Stomach smooth muscle (tissue), 2 donors: ENCODE measurements around the gene TEAD1.

ENCODE experiments used
- H3K27ac ChIP-seq: one replicate; pipeline ENCODE4 v1.7.0; 2013; ENCODE audit warnings: mild to moderate bottlenecking, low read length, inconsistent platforms
- H3K27me3 ChIP-seq, 2 donors: one replicate each; pipeline ENCODE4 v1.7.0; 2013; ENCODE audit warnings: low read length in 2 of 2; ENCODE audit not compliant: insufficient read depth in 2 of 2, control insufficient read depth in 1 of 2
- H3K36me3 ChIP-seq, 2 donors: one replicate each; pipeline ENCODE4 v1.7.0; 2013; ENCODE audit warnings: low read length in 2 of 2; ENCODE audit not compliant: control insufficient read depth in 2 of 2, insufficient read depth in 2 of 2
- H3K4me1 ChIP-seq: one replicate; pipeline ENCODE4 v1.7.0; 2013; ENCODE audit warnings: low read length; ENCODE audit not compliant: control insufficient read depth, insufficient read depth
- H3K4me3 ChIP-seq, 2 donors: one replicate each; pipeline ENCODE4 v1.7.0; 2013; ENCODE audit warnings: low read length in 2 of 2
- H3K9ac ChIP-seq, 2 donors: one replicate each; pipeline ENCODE4 v1.7.0; 2013; ENCODE audit warnings: low read length in 2 of 2, mild to moderate bottlenecking in 1 of 2
- H3K9me3 ChIP-seq, 2 donors: one replicate each; pipeline ENCODE4 v1.7.0; 2013; ENCODE audit warnings: low read length in 2 of 2; ENCODE audit not compliant: control insufficient read depth in 2 of 2
- donor health status: healthy.
- donor health status: Pancreatic carcinoma.

Gene TEAD1

DNA sequence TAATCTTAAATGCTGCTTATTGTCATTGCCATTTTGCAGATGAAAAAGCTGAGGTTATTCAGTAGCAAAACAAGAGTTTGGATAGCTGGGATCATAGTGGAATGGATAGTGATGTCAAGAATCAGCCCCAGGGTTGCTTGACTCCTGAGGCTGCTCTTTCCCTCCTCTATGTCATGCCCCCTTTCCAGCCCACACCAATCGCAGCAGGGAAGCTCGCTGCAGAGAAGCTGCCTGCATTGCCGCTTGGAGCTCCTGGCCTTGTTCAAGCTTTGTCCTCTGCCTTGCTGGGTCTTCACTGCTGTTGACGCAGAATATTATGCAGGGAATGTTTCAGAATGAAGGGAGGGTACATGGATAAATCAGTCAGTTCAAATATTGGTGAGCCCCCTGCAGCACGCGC, 206.1 kb downstream of the TEAD1 start:
- peaks cover 23% of the 10 kb centered on the region for H3K4me1 ChIP-seq
- no peak overlapping the region for H3K4me3 ChIP-seq
- peaks cover 7 to 23% of the 10 kb centered on the region in 2 donors for H3K36me3 ChIP-seq
- H3K27me3 ChIP-seq = no peaks in the 10 kb centered on the region
- H3K27ac ChIP-seq = no peak overlapping the region
- no peaks in the 10 kb centered on the region for H3K9me3 ChIP-seq
- no peak overlapping the region for H3K9ac ChIP-seq

DNA sequence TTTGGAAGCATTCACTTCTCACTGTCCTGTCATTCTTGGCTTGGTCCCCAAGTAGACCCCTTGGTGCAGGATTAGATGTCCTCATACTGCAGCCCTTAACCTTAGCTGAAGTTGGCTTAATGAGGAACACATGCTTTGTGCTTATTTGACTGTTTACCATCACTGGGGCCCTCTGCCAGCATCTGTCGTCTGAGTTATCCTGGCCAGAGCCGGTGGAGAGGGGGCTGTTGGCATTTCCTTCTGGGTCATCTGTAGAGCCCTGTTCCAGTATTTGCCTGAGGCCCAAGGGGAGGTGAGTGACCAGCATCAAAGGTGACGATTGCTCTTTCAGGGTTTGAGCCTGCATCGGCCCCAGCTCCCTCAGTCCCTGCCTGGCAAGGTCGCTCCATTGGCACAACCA, 208.4 kb downstream of the TEAD1 start:
- H3K27me3 ChIP-seq = no peaks in the 10 kb centered on the region
- peak overlapping the region; percentile 55 for H3K27ac ChIP-seq
- H3K9ac ChIP-seq = no peak overlapping the region
- no peak overlapping the region for H3K4me3 ChIP-seq
- peaks cover 7 to 23% of the 10 kb centered on the region in 2 donors for H3K36me3 ChIP-seq
- peaks cover 17% of the 10 kb centered on the region for H3K4me1 ChIP-seq
- H3K9me3 ChIP-seq = no peaks in the 10 kb centered on the region

DNA sequence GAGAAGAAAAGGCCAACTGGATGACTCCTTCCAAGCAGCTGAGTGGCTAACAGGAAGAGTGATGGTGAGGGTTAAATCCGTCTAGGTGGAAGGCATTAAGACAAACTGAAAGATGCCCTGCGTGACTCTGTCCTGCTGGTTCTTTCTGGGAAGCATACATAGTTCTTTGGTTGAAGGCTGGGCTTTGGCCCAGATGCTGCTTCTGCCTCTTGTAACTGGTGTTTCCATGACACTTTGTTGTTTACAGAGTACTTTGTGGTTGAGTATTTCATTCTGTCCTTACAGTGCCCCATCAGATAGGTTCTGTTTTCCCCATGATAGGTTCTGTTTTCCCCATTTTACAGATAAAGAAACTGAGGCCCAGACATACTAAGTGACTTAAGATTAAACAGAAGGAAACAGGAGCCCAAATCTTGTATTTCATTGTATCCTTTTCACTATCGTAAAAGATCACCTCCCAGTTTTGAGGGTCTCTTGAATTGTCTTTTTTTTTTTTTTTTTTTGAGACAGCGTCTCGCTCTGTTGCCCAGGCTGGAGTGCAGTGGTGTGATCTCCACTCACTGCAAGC, 210.6 kb downstream of the TEAD1 start:
- Histone ChIP-seq H3K27ac (peak overlapping the region; percentile 53), H3K9ac (no peak overlapping the region), H3K4me1 (peaks cover 26% of the 10 kb centered on the region)

DNA sequence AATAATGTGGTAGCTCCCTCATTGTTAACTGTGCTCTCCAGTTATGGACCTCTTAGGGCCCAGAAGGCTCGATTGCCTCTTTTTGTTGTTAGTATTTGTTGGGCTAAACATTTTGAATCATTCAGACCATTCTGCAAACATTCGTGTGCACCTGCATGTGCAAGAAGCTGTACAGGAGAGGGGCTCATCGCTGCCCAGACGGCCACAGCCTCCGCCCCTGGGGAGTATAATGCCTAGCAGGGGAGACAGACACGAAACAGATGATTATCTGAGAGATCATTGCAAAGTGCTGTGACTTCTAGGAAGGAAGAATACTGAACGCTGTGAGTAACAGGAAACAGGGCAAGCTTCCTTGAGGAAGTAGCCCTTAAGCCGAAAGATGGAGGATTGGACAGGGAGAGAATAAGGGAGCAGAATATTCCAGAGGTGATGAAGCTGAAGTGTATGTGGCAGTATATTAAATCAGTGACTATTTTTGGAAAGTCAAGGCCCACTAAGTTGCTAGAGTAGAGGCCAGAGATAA, 211.6 kb downstream of the TEAD1 start:
- no peak overlapping the region for H3K9ac ChIP-seq
- H3K4me1 ChIP-seq = peaks cover 32% of the 10 kb centered on the region
- H3K27ac ChIP-seq = peak overlapping the region; percentile 53
- H3K4me3 ChIP-seq = no peak overlapping the region
- H3K9me3 ChIP-seq = no peaks in the 10 kb centered on the region
- no peaks in the 10 kb centered on the region for H3K27me3 ChIP-seq
- peaks cover 5 to 15% of the 10 kb centered on the region in 2 donors for H3K36me3 ChIP-seq

More for the DNA sequence above, 210.6 kb downstream of the TEAD1 start:
- Histone ChIP-seq H3K9me3 (no peaks in the 10 kb centered on the region), H3K27me3 (no peaks in the 10 kb centered on the region), H3K4me3 (no peak overlapping the region), H3K36me3 (peaks cover 7 to 21% of the 10 kb centered on the region in 2 donors)

DNA sequence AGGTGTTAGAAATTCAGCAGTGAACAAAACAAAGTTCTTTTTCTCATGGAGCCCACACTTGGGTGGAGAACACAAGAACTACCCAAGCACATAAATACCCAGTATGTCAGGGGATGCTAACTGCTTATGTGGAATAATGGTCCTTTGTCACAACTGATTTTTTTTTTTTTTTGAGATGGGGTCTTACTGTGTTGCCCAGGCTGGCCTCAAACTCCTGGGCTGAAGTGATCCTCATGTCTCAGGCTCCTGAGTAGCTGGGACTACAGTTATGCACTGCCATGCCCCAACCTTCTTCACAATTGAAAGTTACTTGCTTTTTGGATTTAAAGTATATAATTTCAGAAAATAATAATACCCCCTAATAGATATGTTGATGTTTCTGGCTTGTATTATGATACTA, 212.3 kb downstream of the TEAD1 start:
- H3K36me3 ChIP-seq = peaks cover 0 to 12% of the 10 kb centered on the region in 2 donors

DNA sequence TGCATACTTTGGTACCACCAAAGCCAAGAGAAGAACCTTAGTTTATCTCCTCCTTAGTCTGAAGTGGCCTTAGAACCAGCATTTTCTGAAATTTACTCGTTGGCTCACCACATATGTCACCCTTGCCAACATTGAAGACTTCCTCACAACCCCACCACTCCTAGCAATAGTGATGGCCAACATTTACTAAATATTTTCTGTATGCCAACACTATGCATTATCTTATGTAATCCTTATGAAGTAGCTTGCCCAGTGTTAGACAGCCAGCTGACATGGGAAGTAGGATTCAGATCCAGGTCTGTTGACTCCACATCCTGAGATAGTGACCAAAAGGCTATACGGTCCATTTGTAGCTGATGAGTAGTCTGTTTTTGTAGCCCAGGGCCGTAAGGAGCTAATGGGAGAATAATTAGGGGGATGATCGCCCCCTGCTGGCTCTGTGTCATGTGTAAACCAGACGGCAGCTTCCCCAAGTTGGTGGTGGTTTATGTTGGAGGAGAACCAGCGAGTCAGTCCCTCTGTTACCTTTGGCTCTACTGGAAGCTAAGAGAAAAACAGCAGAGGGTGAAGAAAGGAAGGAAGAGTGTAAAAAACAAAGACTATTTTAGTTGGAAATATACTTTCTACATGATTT, 214.4 kb downstream of the TEAD1 start:
- H3K4me3 ChIP-seq = no peak overlapping the region
- peaks cover 0 to 3% of the 10 kb centered on the region in 2 donors for H3K36me3 ChIP-seq
- H3K9me3 ChIP-seq = no peaks in the 10 kb centered on the region
- H3K27ac ChIP-seq = peak overlapping the region; percentile 87
- peak overlapping the region; percentile 29 to 36 for H3K9ac ChIP-seq
- H3K4me1 ChIP-seq = peaks cover 33% of the 10 kb centered on the region
- no peaks in the 10 kb centered on the region for H3K27me3 ChIP-seq

More for the DNA sequence above, 212.3 kb downstream of the TEAD1 start:
- no peak overlapping the region for H3K27ac ChIP-seq
- H3K27me3 ChIP-seq = no peaks in the 10 kb centered on the region
- peaks cover 32% of the 10 kb centered on the region for H3K4me1 ChIP-seq
- H3K4me3 ChIP-seq = no peak overlapping the region
- no peak overlapping the region for H3K9ac ChIP-seq
- no peaks in the 10 kb centered on the region for H3K9me3 ChIP-seq

DNA sequence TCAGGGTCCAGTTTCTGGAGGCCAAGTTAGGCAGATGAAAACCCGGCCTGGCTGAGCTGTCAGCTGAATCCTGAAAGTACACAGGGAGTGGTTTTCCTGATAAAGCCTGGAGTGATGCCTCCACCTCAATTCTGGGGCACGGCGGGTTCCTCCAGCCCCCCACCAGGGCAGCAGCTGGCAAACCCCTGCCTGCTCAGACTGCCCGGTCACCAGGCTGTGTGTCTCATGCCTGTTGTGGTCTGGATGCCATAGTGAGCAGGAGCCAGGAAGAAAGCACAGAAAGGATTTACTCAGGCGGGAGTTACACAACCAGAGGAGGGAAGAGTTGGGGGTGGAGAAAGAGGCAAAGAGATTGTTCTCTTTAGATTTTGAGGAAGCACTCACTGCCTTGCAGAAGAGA, 215.0 kb downstream of the TEAD1 start:
- Histone ChIP-seq H3K36me3 (no peaks in the 10 kb centered on the region), H3K9me3 (no peaks in the 10 kb centered on the region), H3K4me1 (peaks cover 35% of the 10 kb centered on the region), H3K27ac (peak overlapping the region; percentile 87), H3K27me3 (no peaks in the 10 kb centered on the region), H3K4me3 (no peak overlapping the region), H3K9ac (peak overlapping the region; percentile 29 to 36)

DNA sequence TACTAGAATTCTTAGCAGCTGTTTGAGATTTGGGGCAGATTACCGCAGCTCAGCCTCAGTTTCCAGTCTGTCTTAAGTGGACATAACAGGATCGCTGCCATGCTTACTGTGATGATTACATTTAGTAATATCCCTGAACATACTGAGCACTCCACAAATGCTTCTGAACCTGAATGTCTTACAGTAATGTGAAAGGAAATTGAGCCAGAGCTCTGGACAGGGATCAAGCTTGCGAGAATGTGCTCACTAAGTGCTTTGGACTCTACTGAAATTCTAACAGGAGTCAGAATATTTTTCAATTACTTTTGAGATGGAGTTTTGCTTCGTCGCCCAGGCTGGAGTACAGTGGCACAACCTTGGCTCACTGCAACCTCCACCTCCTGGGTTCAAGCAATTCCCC, 216.3 kb downstream of the TEAD1 start:
- peaks cover 29% of the 10 kb centered on the region for H3K4me1 ChIP-seq

DNA sequence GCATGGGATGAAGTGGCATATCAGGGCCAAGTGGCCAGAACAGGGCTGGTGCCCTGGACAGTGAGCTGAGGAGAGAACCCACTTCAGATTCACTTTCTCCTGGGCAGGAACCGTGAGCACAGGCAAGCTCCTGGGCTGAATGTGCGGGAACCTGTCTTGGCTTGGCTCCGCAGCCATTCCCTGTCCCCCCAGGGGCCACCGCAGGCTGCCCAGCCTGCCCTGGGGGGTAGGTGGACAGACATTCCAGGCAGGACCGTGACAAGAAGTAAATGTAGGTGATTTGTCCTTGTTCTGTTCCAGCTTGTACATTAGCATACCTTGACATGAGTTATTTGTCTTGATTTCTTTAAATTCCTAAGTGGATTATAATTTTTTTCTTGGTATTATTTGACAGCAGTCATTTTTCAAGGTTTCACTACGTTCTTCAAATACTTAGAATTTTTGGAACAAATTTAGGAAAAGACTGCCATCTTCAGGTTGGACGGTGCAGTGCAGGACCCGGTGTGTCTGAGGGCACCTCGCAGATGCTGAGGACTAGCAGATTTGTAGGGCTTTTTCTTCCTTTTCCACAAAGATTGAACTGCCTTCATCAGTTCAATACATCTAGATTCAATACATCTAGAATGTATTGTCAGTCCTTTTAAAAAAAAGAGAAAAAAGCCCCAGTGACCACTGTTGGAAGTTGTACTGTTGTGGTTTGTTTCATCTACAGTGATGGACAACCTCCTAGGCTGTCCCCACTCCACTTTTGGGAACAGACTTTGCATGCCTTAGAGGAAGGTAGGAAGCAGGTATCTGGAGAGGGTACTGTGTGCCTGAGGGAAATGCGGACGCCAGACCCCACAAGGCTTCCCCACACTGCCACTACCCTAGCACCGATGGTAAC, 219.8 kb downstream of the TEAD1 start:
- Histone ChIP-seq H3K27me3 (no peaks in the 10 kb centered on the region), H3K4me1 (peaks cover 40% of the 10 kb centered on the region), H3K9ac (no peak overlapping the region), H3K9me3 (no peaks in the 10 kb centered on the region), H3K4me3 (peak overlapping the region in 1 of 2 donors; percentile 47), H3K36me3 (no peaks in the 10 kb centered on the region), H3K27ac (peak overlapping the region; percentile 60)

More for the DNA sequence above, 216.3 kb downstream of the TEAD1 start:
- Histone ChIP-seq H3K27me3 (no peaks in the 10 kb centered on the region), H3K9ac (no peak overlapping the region), H3K9me3 (no peaks in the 10 kb centered on the region), H3K36me3 (no peaks in the 10 kb centered on the region), H3K4me3 (no peak overlapping the region), H3K27ac (peak overlapping the region; percentile 87)

DNA sequence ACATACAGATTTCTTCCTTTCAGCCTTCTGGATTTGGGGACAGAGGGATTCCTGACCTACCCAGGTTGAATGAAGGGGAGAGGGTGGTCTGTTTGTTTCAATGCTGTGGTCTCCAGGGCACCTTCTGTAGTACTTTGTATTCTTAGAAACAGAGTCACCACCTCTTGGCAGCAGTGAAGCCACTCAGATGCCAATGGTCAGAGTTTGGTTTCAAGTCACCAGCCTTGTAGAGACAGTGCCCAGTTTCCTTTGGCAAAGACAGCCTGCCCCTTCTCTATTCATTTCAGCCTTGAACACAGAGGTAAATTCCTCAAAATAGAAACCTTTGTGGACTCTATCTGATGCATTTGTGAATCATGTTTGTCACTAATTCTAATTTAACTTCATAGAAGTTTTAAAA, 223.2 kb downstream of the TEAD1 start:
- Histone ChIP-seq H3K27ac (peak overlapping the region; percentile 58), H3K9ac (no peak overlapping the region), H3K9me3 (no peaks in the 10 kb centered on the region), H3K36me3 (peaks cover 4 to 5% of the 10 kb centered on the region in 2 donors), H3K27me3 (no peaks in the 10 kb centered on the region), H3K4me1 (peaks cover 30% of the 10 kb centered on the region), H3K4me3 (no peak overlapping the region)
